ENCODE measurements around the gene LIG3. TPM values are rescaled to one million over a fixed set of nuclear protein-coding genes. Genes with fewer than 3 reads are reported as not detected.
A peak's percentile ranks its signal among the peaks of the same experiment; 100 is the strongest.
"Not testable (repeated sequence)": the region's sequence is repeated elsewhere in the genome, so short reads cannot be mapped to it uniquely, and the experiment has no call there.

LIG3 gene
- total RNA-seq, 1 donor from 2014 or later: 79.0 TPM

DNA sequence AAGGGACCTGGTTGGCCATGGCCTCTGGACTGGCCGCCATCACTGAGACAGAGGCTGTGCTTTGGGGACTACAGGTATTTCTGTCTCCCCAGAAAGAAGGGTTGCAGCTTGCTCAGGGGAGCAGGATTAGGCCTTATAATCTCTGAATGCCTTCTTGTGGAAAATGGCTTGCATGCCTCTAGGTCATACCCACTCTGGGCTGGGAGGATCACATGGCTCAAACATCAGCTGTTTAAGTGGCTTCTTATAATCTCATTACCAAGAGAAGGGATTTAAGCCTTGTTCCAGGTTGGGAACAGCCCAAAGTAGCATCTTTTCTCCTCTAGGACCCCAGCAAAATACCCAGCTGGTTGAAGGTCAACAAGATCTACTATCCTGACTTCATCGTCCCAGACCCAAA, 19.1 kb downstream of the LIG3 start:
- no peak for DNase-seq (ENCODE audit: low spot score)

- DNase-seq (ENCODE audit: low spot score): not testable (repeated sequence)
Measured at GRCh38 chr17:35000965-35001364, 20.7 kb downstream of the LIG3 start.

DNA sequence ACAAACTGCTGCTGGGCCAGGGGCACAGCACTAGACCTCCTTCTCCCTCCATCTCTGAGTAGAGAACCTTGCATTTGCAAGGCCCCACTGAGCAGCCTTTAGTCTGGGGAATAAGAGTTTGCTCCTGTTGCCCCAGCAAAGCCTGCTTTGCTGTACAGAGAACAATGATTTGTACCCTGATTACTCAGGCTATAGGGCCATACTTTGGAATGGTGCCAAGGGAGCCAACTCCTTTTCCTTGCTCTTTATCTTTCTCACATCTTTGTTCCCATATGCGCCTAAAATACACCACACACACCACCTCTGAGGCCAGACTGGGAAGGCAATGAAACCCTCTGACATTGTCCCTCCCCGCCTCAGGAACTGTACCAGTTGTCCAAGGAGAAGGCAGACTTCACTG, 21.2 kb downstream of the LIG3 start:
- no peak for DNase-seq (ENCODE audit: low spot score)

DNA sequence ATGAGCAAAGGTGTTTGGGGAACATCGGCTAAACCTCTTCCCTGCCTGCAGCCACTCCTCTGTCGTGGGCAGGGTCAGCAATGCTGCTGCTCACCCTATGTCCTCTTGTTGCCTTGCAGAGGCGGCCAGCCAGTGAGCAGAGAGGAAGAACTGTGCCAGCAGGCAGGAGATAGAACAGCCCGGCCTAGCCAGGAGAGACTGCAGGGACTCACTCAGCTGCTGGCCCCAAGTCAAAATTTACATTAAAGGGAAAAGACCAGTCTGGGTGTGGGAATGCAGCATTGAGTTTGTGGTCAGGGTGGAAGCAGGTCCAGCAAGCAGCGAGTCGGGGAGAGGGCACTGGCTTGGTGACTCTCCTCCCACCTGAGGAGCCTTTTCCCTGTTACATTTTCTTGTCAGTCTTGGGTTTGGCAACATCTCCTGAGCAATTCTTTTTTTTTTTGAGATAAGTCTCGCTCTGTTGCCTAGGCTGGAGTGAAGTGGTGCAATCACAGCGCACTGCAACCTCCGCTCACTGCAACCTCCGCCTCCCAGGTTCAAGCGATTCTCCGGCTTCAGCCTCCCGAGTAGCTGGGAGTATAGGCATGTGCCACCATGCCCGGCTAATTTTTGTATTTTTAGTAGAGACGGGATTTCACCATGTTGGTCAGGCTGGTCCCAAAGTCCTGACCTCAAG, 22.7 kb downstream of the LIG3 start:
- peak; percentile 81 for DNase-seq (ENCODE audit: low spot score)

- no peak for DNase-seq (ENCODE audit: low spot score)
Measured at GRCh38 chr17:35003778-35004177, 23.5 kb downstream of the LIG3 start.

- no peak for DNase-seq (ENCODE audit: low spot score)
Measured at GRCh38 chr17:35006345-35006744, 26.0 kb downstream of the LIG3 start.

- DNase-seq (ENCODE audit: low spot score): no peak
Measured at GRCh38 chr17:35006961-35007360, 26.6 kb downstream of the LIG3 start.

DNA sequence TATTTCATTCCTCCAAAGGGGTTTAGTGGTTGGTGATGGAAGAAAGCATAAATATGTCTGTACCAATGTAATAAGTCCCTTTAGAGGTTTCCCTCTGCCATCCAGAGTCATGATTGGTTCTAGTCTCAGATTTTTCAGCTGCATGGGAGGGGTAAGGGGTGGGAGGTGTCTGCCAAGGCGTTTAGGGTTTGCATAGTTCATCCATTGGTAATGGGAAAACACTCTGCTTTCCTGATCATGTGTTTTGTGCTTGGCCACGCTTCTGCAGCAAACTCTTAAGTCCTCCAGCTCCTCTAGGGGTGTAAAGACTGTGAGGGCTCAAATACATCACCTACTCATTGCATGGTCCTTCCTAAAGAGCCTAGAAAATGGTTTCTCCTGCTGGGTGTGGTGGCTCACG, 29.8 kb downstream of the LIG3 start:
- no peak for DNase-seq (ENCODE audit: low spot score)

GRCh38 chr17:35011671-35012216, 31.4 kb downstream of the LIG3 start:
- no peak for DNase-seq (ENCODE audit: low spot score)

DNA sequence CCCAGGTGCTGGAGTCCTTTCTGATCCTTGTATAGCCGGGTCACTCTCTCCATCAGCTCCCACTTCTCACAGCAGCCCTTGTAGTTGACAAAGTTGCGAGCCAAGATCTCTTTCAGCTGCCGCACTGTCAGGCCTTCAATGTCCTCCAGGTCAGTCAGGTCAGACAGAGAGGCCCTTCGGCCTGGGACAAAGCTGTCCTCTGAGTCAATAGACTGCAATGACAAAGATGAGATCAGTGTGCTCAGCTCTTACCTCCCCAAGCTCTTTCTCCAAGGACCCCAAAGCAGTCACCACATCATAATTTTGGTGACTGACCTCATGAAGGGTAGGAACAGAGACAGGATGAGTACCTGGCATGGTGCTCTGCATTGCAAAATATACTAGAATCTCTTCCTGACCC, 36.1 kb downstream of the LIG3 start:
- DNase-seq (ENCODE audit: low spot score): no peak

DNA sequence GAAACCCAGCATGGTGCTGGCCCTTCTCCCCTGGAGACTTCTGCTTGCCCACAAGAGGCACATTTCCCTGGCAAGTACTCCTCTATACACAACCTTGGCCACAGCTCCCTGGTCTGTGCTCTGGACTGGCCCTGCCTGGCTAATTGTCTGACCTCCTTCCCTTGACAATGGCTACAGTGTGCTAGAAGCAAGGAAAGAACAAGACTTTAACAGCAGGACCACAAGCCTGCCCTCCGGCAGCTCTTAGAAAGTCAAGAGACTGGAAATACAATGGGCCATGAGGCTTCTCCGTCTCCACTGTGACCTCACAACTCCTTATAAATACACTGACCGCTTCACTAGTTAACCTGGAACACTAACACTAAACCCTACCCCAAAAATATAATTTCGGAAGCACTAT, 36.7 kb downstream of the LIG3 start:
- DNase-seq (ENCODE audit: low spot score): no peak

DNA sequence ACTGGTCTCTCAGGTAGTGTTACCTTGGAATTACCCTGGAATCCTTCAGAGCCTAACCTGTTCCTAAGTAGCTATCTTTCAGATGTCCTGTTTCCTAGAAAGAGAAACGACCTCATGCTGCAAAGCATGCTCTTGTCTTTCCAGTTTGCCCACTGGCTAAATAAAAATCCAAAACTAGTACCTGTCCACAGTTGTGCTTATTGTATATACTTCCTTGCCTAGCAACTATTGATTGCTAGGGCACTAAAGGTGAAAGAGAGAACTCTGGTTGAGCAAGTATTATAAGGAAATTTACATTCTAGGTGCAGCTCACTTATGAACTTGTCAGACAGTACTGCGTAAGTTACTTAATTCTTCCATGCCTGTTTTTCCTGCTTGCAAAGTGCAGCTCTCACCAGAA, 38.5 kb downstream of the LIG3 start:
- DNase-seq (ENCODE audit: low spot score): no peak

DNA sequence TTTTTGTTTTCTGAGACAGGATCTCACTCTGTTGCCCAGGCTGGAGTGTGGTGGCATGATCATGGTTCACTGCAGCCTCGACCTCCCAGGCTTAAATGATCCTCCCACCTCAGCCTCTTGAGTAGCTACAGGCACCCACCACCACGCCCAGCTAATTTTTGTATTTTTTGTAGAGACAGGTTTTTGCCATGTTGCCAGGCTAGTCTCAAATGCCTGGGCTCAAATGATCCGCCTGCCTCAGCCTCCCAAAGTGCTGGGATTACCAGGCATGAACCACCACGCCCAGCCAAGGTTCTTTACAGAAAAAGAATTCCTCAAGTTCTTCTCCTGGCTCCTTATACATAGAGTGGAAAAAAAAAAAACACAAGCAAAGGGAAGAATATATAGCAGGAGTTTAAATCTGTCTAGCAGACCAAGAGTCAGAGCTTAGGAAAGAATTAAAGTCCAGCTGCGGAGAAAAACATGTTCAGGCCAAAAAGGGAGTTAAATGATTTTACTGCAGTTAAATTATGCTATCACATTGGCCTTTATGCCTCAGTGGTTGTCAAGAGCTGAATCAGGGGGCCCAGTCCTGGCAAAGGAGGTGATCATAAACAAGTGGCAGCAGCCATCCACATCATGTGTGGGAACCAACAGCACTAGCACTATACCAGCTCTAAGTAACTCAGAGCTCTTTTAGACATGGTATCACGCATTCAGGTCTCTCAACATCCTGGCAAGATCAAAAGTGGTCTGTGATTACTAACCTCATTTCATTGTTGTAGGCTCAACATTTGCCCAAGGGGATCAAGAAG, 39.3 kb downstream of the LIG3 start:
- DNase-seq (ENCODE audit: low spot score): no peak

GRCh38 chr17:35021520-35022380, 41.4 kb downstream of the LIG3 start:
- DNase-seq (ENCODE audit: low spot score): no peak

DNA sequence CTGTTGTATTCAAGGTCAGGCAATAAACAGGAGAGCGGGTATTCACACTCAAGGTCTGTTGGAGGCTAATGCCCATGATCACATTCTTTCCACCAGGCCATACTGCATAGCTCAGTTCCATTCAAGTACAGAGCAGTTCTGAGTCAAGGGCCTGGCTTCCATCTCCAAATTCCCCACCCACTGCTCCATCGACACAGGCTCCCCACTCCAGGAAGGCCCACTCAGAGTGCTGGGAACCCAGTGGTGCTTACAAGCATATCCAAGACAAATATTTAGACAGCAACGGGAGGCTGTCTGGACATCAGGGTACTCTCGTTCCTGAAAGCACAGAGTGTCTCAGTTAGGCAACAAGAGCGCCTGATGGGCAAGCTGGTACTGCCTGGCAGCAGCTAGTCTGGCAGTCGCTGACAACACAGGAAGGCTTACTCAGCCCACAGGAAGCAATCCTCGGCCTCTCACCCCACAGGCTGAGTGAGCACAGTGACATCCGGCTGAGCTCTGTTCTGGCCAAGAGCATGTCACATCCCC, 42.3 kb downstream of the LIG3 start:
- DNase-seq (ENCODE audit: low spot score): peak; percentile 80

- no peak for DNase-seq (ENCODE audit: low spot score)
Measured at GRCh38 chr17:35023538-35023937, 43.2 kb downstream of the LIG3 start.

DNA sequence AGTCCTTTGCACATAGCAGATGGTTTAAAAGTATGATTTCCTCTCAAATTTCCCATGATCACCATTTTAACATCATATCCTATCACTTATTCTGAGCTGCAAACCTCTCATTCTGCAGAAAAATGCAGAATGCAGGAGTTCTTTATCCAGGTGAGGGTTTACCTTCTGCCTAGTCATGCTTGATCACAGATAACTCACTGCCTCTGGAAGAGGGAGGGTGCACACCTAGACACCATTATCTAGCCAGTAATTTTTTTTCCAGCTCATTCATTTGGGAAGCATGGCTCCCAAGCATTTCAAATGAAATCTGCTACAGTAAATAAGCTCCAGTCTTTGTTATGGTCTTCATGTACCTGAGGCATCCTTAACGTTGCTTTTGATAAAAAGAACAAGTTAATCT, 45.2 kb downstream of the LIG3 start:
- DNase-seq (ENCODE audit: low spot score): no peak

GRCh38 chr17:35028097-35028496, 47.8 kb downstream of the LIG3 start:
- DNase-seq (ENCODE audit: low spot score): not testable (repeated sequence)

- no peak for DNase-seq (ENCODE audit: low spot score)
Measured at GRCh38 chr17:35028531-35029262, 48.4 kb downstream of the LIG3 start.

GRCh38 chr17:35030780-35031179, 50.5 kb downstream of the LIG3 start:
- DNase-seq (ENCODE audit: low spot score): no peak

- no peak for DNase-seq (ENCODE audit: low spot score)
Measured at GRCh38 chr17:35038453-35038852, 58.1 kb downstream of the LIG3 start.

All from ureter (tissue), 1 donor.